Measurements from ENCODE around the gene LAMC3.

DNA sequence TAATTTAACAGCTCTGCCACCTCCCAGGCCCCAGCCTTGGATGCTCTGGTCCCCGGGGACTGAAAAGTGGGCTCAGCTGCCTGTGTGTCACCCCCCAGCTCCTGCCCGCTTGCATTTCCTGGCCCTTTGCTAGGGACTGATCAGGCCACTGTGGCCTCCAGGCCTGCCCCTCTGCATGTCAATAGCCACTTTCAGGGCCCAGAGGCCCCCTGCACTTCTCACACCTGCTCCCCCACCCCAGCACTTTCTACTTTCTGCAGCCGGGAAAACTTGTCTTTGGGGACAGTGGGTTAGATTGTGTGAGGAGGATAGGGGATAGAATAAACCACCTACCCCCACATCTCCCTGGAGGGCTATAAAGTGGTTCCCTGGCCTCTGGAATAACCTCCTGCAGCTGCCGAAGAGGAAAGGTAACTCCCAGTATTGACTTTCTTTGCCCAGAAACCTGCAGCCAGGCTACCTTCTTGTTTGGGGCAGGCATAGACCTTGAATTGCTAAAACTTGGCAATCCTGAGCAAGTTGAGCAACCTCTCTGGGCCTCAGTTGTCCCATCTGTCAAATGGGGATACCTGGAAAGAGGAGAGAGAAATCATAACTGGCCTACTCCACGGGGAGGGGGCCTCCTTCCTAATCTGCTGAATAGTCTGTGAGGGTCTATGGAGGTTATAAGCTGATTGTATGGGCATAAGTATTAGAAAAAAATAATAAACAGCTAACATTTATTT lies 95.2 kb downstream of the LAMC3 start:
- TF ChIP-seq, protein P1, sequence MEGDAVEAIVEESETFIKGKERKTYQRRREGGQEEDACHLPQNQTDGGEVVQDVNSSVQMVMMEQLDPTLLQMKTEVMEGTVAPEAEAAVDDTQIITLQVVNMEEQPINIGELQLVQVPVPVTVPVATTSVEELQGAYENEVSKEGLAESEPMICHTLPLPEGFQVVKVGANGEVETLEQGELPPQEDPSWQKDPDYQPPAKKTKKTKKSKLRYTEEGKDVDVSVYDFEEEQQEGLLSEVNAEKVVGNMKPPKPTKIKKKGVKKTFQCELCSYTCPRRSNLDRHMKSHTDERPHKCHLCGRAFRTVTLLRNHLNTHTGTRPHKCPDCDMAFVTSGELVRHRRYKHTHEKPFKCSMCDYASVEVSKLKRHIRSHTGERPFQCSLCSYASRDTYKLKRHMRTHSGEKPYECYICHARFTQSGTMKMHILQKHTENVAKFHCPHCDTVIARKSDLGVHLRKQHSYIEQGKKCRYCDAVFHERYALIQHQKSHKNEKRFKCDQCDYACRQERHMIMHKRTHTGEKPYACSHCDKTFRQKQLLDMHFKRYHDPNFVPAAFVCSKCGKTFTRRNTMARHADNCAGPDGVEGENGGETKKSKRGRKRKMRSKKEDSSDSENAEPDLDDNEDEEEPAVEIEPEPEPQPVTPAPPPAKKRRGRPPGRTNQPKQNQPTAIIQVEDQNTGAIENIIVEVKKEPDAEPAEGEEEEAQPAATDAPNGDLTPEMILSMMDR (IDR thresholded peaks at IDR 0.05), result no peak
- no peak for TF ChIP-seq POLR2AphosphoS5 (IDR thresholded peaks at IDR 0.05)
- no peak for TF ChIP-seq POLR2A (IDR thresholded peaks at IDR 0.05)

Data from breast epithelium (tissue), 3 donors.